SU-DHL-6 (cell line): ENCODE results near the gene ZDHHC20.

Experiments used
- EZH2phosphoT487 ChIP-seq: fragments of 200-600 bp; sonication (generic), shearing (Covaris generic); conservative IDR thresholded peaks from 2 replicates; pipeline ENCODE4 v1.6.1; 2018; ENCODE audit warnings: mild to moderate bottlenecking, antibody characterized with exemption, low read length, moderate library complexity, mixed read lengths
- TF ChIP-seq, protein P1 (sequence below): fragments of 200-600 bp; sonication (generic); IDR thresholded peaks from one replicate; pipeline ENCODE4 v1.5.1; 2017; ENCODE audit warnings: antibody characterized with exemption, mild to moderate bottlenecking, low read length, moderate library complexity; ENCODE audit not compliant: insufficient read depth, poor library complexity, severe bottlenecking

DNA sequence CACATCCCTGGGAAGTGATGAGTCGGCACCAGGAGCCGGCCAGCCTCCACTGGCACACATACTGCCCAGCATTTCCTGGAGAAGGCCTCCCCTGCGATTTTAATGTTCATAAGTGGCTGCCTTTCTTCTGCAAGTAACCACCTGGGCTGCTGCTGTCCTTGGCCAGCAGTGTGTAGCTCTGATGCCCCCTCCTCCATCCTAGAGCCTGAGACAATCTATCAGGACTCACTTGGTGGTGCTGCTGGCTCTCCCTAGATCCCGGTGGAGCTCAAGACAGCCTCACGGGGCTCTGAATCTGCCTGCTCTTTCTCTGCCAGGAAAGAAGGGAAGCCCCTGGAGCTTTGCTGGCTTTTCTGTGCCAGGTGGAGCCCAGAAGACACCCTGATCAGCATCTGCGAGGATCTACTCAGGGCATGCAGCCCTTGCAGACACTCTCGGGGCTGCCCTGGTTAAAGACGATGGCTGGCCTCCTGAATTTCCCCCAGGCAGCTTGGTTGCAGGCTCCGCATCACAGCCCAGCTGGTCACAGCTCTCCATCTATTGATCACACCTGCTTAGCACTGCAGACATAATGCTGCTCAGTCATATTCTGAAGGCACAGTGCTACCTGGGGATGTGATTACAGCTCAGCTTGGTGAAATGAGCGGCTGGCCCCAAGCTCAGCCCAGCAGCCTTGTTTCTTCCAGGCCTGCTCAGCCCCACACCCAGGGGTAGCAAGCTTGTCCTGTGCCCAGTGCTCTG is 122.3 kb downstream of the ZDHHC20 start:
- TF ChIP-seq, protein P1, sequence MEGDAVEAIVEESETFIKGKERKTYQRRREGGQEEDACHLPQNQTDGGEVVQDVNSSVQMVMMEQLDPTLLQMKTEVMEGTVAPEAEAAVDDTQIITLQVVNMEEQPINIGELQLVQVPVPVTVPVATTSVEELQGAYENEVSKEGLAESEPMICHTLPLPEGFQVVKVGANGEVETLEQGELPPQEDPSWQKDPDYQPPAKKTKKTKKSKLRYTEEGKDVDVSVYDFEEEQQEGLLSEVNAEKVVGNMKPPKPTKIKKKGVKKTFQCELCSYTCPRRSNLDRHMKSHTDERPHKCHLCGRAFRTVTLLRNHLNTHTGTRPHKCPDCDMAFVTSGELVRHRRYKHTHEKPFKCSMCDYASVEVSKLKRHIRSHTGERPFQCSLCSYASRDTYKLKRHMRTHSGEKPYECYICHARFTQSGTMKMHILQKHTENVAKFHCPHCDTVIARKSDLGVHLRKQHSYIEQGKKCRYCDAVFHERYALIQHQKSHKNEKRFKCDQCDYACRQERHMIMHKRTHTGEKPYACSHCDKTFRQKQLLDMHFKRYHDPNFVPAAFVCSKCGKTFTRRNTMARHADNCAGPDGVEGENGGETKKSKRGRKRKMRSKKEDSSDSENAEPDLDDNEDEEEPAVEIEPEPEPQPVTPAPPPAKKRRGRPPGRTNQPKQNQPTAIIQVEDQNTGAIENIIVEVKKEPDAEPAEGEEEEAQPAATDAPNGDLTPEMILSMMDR = no peak
- TF ChIP-seq EZH2phosphoT487 = no peak
